Peyer's patch (tissue), 4 donors: Measurements from ENCODE around the gene VPS13C. TPM values are rescaled to one million over a fixed set of nuclear protein-coding genes. Genes with fewer than 3 reads are reported as not detected.

ENCODE experiments used
- DNase-seq, 3 donors: peaks; one replicate each; pipeline ENCODE4 v3.0.0-alpha.2; 2017 to 2019
- H3K27ac ChIP-seq, 4 donors: fragments of 200-600 bp; sonication (generic); one replicate each; pipeline ENCODE4 v1.5.1; 2016 to 2019
- H3K27me3 ChIP-seq, 2 donors: fragments of 200-600 bp; sonication (generic); one replicate each; pipeline ENCODE4 v1.5.1; 2019
- H3K36me3 ChIP-seq, 3 donors: fragments of 200-600 bp; sonication (generic); one replicate each; pipeline ENCODE4 v1.5.1; 2016 to 2019
- H3K4me1 ChIP-seq, 4 donors: fragments of 200-600 bp; sonication (generic); one replicate each; pipeline ENCODE4 v1.5.1; 2016 to 2019
- H3K4me3 ChIP-seq, 4 donors: fragments of 200-600 bp; sonication (generic); 1 replicate in 3 of 4; 2 replicates in 1 of 4; pipeline ENCODE4 v1.5.1; 2016 to 2019; ENCODE audit warnings: mild to moderate bottlenecking in 1 of 4
- H3K9me3 ChIP-seq, 4 donors: fragments of 200-600 bp; sonication (generic); one replicate each; pipeline ENCODE4 v1.5.1; 2016 to 2019; ENCODE audit warnings: mild to moderate bottlenecking in 1 of 4
- POLR2A ChIP-seq, 2 donors: fragments of 450-650 bp; IDR thresholded peaks; one replicate each; pipeline ENCODE4 v1.5.1; 2017; ENCODE audit warnings: antibody characterized with exemption in 2 of 2, mild to moderate bottlenecking in 2 of 2, moderate library complexity in 2 of 2
- total RNA-seq, 4 donors: library from RNA; depleted of rRNA; stranded (reverse); fragments of >200 nt; gene quantifications; one replicate each; pipeline ENCODE4 v1.1.0, GENCODE V29; 2016
- TF ChIP-seq, protein P1 (sequence below), 6 experiments: fragments of 450-650 bp in 4 of 6; fragments of 200-600 bp in 2 of 6; sonication (generic) in 1 of 6; IDR thresholded peaks; one replicate each; pipeline ENCODE4 v1.5.1; 2017 to 2019; ENCODE audit warnings: antibody characterized with exemption in 6 of 6, mild to moderate bottlenecking in 3 of 6, moderate library complexity in 1 of 6

The VPS13C gene
- total RNA-seq, 4 donors from 2014 or later = 65.1 to 111 (median 70.4) TPM

- Histone ChIP-seq H3K27ac (no peak overlapping the region), H3K9me3 (no peaks in the 10 kb centered on the region), H3K36me3 (no peaks in the 10 kb centered on the region), H3K4me3 (no peak overlapping the region), H3K4me1 (no peaks in the 10 kb centered on the region), H3K27me3 (no peaks in the 10 kb centered on the region)
- TF ChIP-seq, protein P1, sequence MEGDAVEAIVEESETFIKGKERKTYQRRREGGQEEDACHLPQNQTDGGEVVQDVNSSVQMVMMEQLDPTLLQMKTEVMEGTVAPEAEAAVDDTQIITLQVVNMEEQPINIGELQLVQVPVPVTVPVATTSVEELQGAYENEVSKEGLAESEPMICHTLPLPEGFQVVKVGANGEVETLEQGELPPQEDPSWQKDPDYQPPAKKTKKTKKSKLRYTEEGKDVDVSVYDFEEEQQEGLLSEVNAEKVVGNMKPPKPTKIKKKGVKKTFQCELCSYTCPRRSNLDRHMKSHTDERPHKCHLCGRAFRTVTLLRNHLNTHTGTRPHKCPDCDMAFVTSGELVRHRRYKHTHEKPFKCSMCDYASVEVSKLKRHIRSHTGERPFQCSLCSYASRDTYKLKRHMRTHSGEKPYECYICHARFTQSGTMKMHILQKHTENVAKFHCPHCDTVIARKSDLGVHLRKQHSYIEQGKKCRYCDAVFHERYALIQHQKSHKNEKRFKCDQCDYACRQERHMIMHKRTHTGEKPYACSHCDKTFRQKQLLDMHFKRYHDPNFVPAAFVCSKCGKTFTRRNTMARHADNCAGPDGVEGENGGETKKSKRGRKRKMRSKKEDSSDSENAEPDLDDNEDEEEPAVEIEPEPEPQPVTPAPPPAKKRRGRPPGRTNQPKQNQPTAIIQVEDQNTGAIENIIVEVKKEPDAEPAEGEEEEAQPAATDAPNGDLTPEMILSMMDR (IDR thresholded peaks at IDR 0.05) = no peak
- TF ChIP-seq POLR2A (IDR thresholded peaks at IDR 0.05) = no peak
- no peak for DNase-seq
Measured at GRCh38 chr15:61824291-61824690, 236.0 kb downstream of the VPS13C start.

DNA sequence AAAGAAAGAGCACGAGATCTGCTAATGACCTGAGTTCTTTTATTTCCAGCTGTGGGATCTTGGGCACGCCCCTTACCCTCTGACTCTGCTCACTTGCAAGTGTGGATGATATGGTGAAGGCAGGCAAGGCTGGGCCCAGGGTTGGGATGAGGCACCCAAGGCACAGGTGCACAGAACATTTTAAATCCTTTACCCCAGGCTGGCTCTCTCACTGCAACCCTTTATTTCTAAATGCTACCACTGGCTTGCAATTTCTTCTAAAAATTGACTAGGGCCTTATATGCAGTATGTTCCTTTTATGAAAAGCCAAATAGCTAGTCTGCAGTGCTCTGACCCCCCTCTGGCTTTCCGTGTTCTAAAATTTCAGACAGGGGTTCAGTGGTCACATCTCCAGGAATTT lies 237.7 kb downstream of the VPS13C start:
- Histone ChIP-seq H3K9me3 (no peaks in the 10 kb centered on the region), H3K27ac (no peak overlapping the region), H3K4me3 (no peak overlapping the region), H3K27me3 (no peaks in the 10 kb centered on the region), H3K4me1 (no peaks in the 10 kb centered on the region), H3K36me3 (no peaks in the 10 kb centered on the region)
- DNase-seq = no peak
- TF ChIP-seq POLR2A (IDR thresholded peaks at IDR 0.05) = no peak
- TF ChIP-seq, protein P1 (IDR thresholded peaks at IDR 0.05) = no peak

- Histone ChIP-seq H3K9me3 (no peaks in the 10 kb centered on the region), H3K27ac (no peak overlapping the region), H3K36me3 (no peaks in the 10 kb centered on the region), H3K27me3 (no peaks in the 10 kb centered on the region), H3K4me3 (no peak overlapping the region), H3K4me1 (no peaks in the 10 kb centered on the region)
- TF ChIP-seq, protein P1 (IDR thresholded peaks at IDR 0.05) = no peak
- no peak for DNase-seq
Measured at GRCh38 chr15:61820951-61821350, 239.3 kb downstream of the VPS13C start.

- Histone ChIP-seq H3K9me3 (no peaks in the 10 kb centered on the region), H3K4me1 (no peaks in the 10 kb centered on the region), H3K27me3 (no peaks in the 10 kb centered on the region), H3K27ac (no peak overlapping the region), H3K36me3 (no peaks in the 10 kb centered on the region), H3K4me3 (no peak overlapping the region)
- TF ChIP-seq, protein P1 (IDR thresholded peaks at IDR 0.05) = no peak
- no peak for TF ChIP-seq POLR2A (IDR thresholded peaks at IDR 0.05)
- DNase-seq = no peak
Measured at GRCh38 chr15:61820212-61820611, 240.0 kb downstream of the VPS13C start.

- TF ChIP-seq POLR2A (IDR thresholded peaks at IDR 0.05) = no peak
- H3K27me3 ChIP-seq = no peaks in the 10 kb centered on the region
- no peak for DNase-seq
Measured at GRCh38 chr15:61819386-61819785, 240.9 kb downstream of the VPS13C start.

DNA sequence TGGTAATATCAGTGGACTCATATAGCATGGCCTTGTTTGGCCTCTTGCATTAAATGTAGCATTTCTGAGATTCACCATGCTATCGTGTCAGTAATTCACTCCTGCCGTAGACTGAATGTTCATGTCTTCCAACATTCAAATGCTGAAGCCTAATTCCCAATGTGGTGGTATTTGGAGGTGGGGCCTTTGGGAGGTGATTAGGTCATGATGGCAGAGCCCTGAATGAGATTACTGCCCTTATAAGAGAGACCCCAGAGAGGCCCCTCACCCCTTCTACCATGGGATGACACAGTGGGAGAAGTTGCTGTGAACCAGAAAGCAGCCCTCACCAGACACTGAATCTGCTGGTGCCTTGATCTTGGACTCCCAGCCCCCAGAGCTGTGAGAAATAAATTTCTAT lies 241.4 kb downstream of the VPS13C start:
- no peak for DNase-seq
- no peaks in the 10 kb centered on the region for H3K27me3 ChIP-seq
- TF ChIP-seq POLR2A (IDR thresholded peaks at IDR 0.05) = no peak
- TF ChIP-seq, protein P1 (IDR thresholded peaks at IDR 0.05) = no peak
- no peaks in the 10 kb centered on the region for H3K9me3 ChIP-seq
- H3K36me3 ChIP-seq = no peaks in the 10 kb centered on the region
- H3K4me3 ChIP-seq = no peak overlapping the region
- H3K4me1 ChIP-seq = no peaks in the 10 kb centered on the region
- H3K27ac ChIP-seq = no peak overlapping the region

More at GRCh38 chr15:61819386-61819785, 240.9 kb downstream of the VPS13C start:
- no peak overlapping the region for H3K27ac ChIP-seq
- no peaks in the 10 kb centered on the region for H3K36me3 ChIP-seq
- H3K4me3 ChIP-seq = no peak overlapping the region
- no peaks in the 10 kb centered on the region for H3K9me3 ChIP-seq
- no peaks in the 10 kb centered on the region for H3K4me1 ChIP-seq
